Stimulated activated naive CD8-positive, alpha-beta T cell treated with anti-CD3 and anti-CD28 coated beads, Interleukin-15, Interleukin-2, amounts not matched to agents 100 U/mL and 50 U/mL, for 24 hours (primary cell): ENCODE data around the gene C20orf96.
"Not testable (repeated sequence)": the region's sequence is repeated elsewhere in the genome, so short reads cannot be mapped to it uniquely, and the experiment has no call there.

ENCODE experiments used
- ATAC-seq: fragments of 150-1000 bp; cut with Tn5 transposase; one replicate; pipeline ENCODE4 v1.10.0; 2021
- DNase-seq: peaks from one replicate; pipeline ENCODE4 v3.0.0; 2021

The C20orf96 gene

GRCh38 chr20:290084-290831 lies at the start of gene C20orf96:
Gene C20orf96, minus strand, starts transcription at chr20:290750. Its CDS starts 140 bp downstream, at chr20:290610.
- peak; percentile 94 for ATAC-seq
- peak; percentile 95 for DNase-seq

GRCh38 chr20:336040-336439 lies 45.5 kb upstream of the C20orf96 start:
- not testable (repeated sequence) for DNase-seq, ATAC-seq

GRCh38 chr20:334578-334977 lies 44.0 kb upstream of the C20orf96 start:
- DNase-seq (no peak), ATAC-seq (no peak)

- DNase-seq = peak; percentile 69
- ATAC-seq = peak; percentile 61
Measured at GRCh38 chr20:330233-331149, 39.9 kb upstream of the C20orf96 start.

GRCh38 chr20:329851-330232 lies 39.3 kb upstream of the C20orf96 start:
- ATAC-seq = no peak

GRCh38 chr20:328975-329695 lies 38.6 kb upstream of the C20orf96 start:
- ATAC-seq (no peak), DNase-seq (no peak)

More at GRCh38 chr20:329851-330232, 39.3 kb upstream of the C20orf96 start:
- DNase-seq = no peak

- DNase-seq (no peak), ATAC-seq (no peak)
Measured at GRCh38 chr20:328027-328974, 37.8 kb upstream of the C20orf96 start.

GRCh38 chr20:327186-328026 lies 36.9 kb upstream of the C20orf96 start:
- ATAC-seq (peak; percentile 20), DNase-seq (peak; percentile 87)

- ATAC-seq = no peak
- no peak for DNase-seq
Measured at GRCh38 chr20:326645-327185, 36.2 kb upstream of the C20orf96 start.

GRCh38 chr20:325889-326644 lies 35.5 kb upstream of the C20orf96 start:
- peak; percentile 65 for DNase-seq
- no peak for ATAC-seq

GRCh38 chr20:325045-325888 lies 34.7 kb upstream of the C20orf96 start, which contains the start of gene SOX12:
Gene SOX12, plus strand, starts transcription at chr20:325552. Its CDS starts 373 bp downstream, at chr20:325925.
- DNase-seq (peak; percentile 99), ATAC-seq (peak; percentile 74)

GRCh38 chr20:324177-325044 lies 33.9 kb upstream of the C20orf96 start:
- ATAC-seq (peak; percentile 71), DNase-seq (peak; percentile 97)

- DNase-seq = no peak
- ATAC-seq = no peak
Measured at GRCh38 chr20:316316-317068, 25.9 kb upstream of the C20orf96 start.

- no peak for DNase-seq
- ATAC-seq = no peak
Measured at GRCh38 chr20:313948-314347, 23.4 kb upstream of the C20orf96 start.

GRCh38 chr20:313402-313801 lies 22.9 kb upstream of the C20orf96 start:
- ATAC-seq = no peak
- DNase-seq = no peak

GRCh38 chr20:312866-313265 lies 22.3 kb upstream of the C20orf96 start:
- no peak for DNase-seq
- no peak for ATAC-seq
